ENCODE measurements around the gene THTPA.

GRCh38 chr14:23566112-23566777, 10.2 kb downstream of the THTPA start:
- TF ChIP-seq, protein P1, sequence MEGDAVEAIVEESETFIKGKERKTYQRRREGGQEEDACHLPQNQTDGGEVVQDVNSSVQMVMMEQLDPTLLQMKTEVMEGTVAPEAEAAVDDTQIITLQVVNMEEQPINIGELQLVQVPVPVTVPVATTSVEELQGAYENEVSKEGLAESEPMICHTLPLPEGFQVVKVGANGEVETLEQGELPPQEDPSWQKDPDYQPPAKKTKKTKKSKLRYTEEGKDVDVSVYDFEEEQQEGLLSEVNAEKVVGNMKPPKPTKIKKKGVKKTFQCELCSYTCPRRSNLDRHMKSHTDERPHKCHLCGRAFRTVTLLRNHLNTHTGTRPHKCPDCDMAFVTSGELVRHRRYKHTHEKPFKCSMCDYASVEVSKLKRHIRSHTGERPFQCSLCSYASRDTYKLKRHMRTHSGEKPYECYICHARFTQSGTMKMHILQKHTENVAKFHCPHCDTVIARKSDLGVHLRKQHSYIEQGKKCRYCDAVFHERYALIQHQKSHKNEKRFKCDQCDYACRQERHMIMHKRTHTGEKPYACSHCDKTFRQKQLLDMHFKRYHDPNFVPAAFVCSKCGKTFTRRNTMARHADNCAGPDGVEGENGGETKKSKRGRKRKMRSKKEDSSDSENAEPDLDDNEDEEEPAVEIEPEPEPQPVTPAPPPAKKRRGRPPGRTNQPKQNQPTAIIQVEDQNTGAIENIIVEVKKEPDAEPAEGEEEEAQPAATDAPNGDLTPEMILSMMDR (IDR thresholded peaks at IDR 0.05) = no peak
- no peak for TF ChIP-seq POLR2A (IDR thresholded peaks at IDR 0.05)
